Endothelial cell (in vitro differentiated cells): ENCODE results near the gene UBXN10. TPM values are rescaled to one million over a fixed set of nuclear protein-coding genes. Genes with fewer than 3 reads are reported as not detected.

Experiments
- DNase-seq: peaks from one replicate; pipeline ENCODE4 v3.0.0; 2021; ENCODE audit warnings: low spot score
- H3K27ac Mint-ChIP-seq: one replicate; pipeline ENCODE4 v1.8.0; 2021; ENCODE audit warnings: mixed read lengths, inconsistent platforms; ENCODE audit not compliant: unreplicated experiment
- H3K27me3 Mint-ChIP-seq: one replicate; pipeline ENCODE4 v1.8.0; 2021; ENCODE audit warnings: mild to moderate bottlenecking, moderate library complexity, mixed read lengths, inconsistent platforms; ENCODE audit not compliant: unreplicated experiment
- H3K36me3 Mint-ChIP-seq: one replicate; pipeline ENCODE4 v1.8.0; 2021; ENCODE audit warnings: mild to moderate bottlenecking, low read depth, mixed read lengths, inconsistent platforms; ENCODE audit not compliant: unreplicated experiment
- H3K4me1 Mint-ChIP-seq: one replicate; pipeline ENCODE4 v1.8.0; 2021; ENCODE audit warnings: mild to moderate bottlenecking, mixed read lengths, inconsistent platforms; ENCODE audit not compliant: unreplicated experiment
- H3K4me3 Mint-ChIP-seq: one replicate; pipeline ENCODE4 v1.8.0; 2021; ENCODE audit warnings: mild to moderate bottlenecking, mixed read lengths, inconsistent platforms; ENCODE audit not compliant: unreplicated experiment
- H3K9me3 Mint-ChIP-seq: one replicate; pipeline ENCODE4 v1.8.0; 2021; ENCODE audit warnings: mixed read lengths, inconsistent platforms; ENCODE audit not compliant: unreplicated experiment
- total RNA-seq: library from RNA; stranded (reverse); fragmentation: NEBNext Ultra II Directional; extraction: Animal tissue kit (Norgen Biotek cat#: 25700); gene quantifications from one replicate; pipeline ENCODE4 v1.2.1, GENCODE V29; 2021; ENCODE audit not compliant: unreplicated experiment
- TF ChIP-seq, protein P1 (sequence below): fragments of 200-600 bp; sonication (generic); IDR thresholded peaks from one replicate; pipeline ENCODE4 v1.5.0; 2021; ENCODE audit warnings: antibody characterized with exemption; ENCODE audit not compliant: unreplicated experiment

UBXN10 gene
- total RNA-seq, 1 donor from 2014 or later, result 0.13 TPM

DNA sequence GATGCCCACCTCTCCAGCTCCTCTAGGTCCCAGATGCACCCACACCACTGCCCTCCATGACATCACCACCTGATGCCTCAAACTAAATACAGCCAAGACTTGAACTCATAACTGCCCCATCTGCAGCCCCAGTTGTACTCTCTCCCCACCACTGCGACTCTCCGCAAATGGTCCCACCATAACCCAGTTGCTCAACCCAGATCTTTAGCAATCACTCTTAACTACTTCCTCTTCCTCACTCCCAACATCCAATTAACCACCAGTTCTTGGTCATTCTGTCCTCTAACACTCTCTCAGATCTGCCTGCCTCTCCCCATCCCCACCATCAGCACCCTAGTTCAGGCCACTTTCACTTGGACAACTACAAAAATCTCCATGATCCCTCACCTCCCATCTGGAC is 37.2 kb downstream of the UBXN10 start:
- no peaks in the 10 kb centered on the region for H3K4me1 Mint-ChIP-seq
- H3K4me3 Mint-ChIP-seq, result no peak overlapping the region
- no peaks in the 10 kb centered on the region for H3K9me3 Mint-ChIP-seq
- H3K27ac Mint-ChIP-seq, result peak overlapping the region; percentile 2
- H3K27me3 Mint-ChIP-seq, result peaks cover 1% of the 10 kb centered on the region
- TF ChIP-seq, protein P1, sequence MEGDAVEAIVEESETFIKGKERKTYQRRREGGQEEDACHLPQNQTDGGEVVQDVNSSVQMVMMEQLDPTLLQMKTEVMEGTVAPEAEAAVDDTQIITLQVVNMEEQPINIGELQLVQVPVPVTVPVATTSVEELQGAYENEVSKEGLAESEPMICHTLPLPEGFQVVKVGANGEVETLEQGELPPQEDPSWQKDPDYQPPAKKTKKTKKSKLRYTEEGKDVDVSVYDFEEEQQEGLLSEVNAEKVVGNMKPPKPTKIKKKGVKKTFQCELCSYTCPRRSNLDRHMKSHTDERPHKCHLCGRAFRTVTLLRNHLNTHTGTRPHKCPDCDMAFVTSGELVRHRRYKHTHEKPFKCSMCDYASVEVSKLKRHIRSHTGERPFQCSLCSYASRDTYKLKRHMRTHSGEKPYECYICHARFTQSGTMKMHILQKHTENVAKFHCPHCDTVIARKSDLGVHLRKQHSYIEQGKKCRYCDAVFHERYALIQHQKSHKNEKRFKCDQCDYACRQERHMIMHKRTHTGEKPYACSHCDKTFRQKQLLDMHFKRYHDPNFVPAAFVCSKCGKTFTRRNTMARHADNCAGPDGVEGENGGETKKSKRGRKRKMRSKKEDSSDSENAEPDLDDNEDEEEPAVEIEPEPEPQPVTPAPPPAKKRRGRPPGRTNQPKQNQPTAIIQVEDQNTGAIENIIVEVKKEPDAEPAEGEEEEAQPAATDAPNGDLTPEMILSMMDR, result no peak
- H3K36me3 Mint-ChIP-seq, result no peaks in the 10 kb centered on the region
- no peak for DNase-seq

DNA sequence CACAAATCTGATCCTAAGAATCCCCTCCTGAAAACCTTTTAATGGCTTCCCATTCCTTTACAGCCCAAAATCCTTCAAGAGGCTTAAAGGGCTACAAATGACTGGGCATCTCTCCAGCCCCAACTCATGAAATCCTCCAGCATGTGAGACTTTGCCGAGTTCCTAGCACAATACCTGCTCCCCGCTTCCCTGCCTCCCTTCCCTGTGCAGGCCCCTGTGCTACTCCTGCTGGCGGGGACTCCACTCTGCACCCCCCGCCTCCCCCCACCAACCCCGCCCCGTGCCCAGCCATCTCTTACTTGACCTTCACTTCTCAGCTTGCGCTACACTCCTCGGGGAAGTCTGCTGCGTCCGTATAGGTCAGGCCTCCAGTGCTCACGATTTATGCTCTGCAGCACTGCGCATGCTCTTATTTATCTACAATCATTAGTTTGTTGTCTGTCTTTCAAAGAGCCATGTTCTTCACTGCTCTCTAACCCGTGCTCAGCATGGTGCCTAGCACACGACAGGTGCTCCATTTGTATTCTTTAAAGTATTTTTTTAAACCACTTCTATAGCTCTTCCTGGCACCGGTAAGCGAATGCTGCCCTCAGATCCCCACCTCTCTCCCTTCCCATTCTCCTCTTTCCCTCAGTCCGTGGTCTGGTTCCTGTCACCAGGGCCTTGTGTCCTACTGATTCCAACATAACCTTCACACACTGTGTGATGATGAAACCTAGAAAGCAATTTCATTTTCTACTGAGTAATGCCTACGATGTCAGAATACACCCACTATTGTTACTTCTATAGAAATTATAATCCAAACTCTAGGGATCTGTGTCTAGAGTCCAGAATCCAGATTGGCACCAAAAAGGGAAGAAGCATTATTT is 37.9 kb downstream of the UBXN10 start:
- TF ChIP-seq, protein P1, result no peak
- Mint-ChIP-seq H3K27me3 (peaks cover 1% of the 10 kb centered on the region), H3K9me3 (no peaks in the 10 kb centered on the region), H3K4me1 (no peaks in the 10 kb centered on the region), H3K36me3 (no peaks in the 10 kb centered on the region), H3K4me3 (no peak overlapping the region), H3K27ac (no peak overlapping the region)
- DNase-seq, result no peak

DNA sequence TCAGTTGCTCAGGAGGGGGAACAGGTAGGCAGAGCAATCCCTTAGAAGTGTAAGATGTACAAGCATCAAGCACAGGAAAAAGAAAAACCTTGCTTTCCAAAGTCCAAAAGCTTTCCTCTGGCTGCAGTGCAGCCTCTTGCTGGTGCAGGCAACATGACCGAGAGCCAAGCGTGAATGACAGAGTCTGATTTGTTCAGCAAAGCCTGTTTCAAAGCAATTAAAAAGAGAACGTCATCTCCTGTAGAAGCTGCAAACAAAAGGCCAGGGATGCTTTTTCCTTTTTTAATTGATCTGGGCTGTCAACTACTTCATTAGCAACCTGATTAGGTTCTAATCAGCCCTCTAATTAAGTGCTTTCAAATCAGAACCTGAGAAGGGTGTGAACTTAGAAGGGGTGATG is 38.6 kb downstream of the UBXN10 start:
- H3K27ac Mint-ChIP-seq, result no peak overlapping the region
- no peak overlapping the region for H3K4me3 Mint-ChIP-seq
- H3K4me1 Mint-ChIP-seq, result no peaks in the 10 kb centered on the region
- DNase-seq, result no peak
- no peaks in the 10 kb centered on the region for H3K9me3 Mint-ChIP-seq
- H3K27me3 Mint-ChIP-seq, result peaks cover 1% of the 10 kb centered on the region
- TF ChIP-seq, protein P1, result no peak
- no peaks in the 10 kb centered on the region for H3K36me3 Mint-ChIP-seq

DNA sequence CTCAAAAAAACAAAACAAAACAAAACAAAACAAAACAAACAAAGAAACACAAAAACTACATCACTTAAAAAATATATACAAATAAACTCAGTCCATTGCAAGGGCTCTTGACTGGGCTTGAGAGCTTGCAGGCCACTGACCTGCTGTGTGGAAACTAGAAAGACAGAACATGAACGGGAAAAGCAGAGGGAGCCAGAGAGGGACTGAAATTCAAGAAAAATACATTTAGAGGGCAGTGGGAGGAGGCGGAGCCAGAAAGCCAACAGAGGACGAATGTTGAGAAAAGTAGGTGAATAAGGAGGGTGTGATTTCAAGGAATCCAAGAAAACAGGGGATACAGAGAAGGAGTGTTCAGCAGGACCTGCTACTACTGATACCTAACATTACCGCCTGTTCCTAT is 41.8 kb downstream of the UBXN10 start:
- H3K4me3 Mint-ChIP-seq, result no peak overlapping the region
- TF ChIP-seq, protein P1, result no peak
- no peaks in the 10 kb centered on the region for H3K4me1 Mint-ChIP-seq
- no peaks in the 10 kb centered on the region for H3K36me3 Mint-ChIP-seq
- peaks cover 1% of the 10 kb centered on the region for H3K27me3 Mint-ChIP-seq
- DNase-seq, result no peak
- no peaks in the 10 kb centered on the region for H3K9me3 Mint-ChIP-seq
- H3K27ac Mint-ChIP-seq, result no peak overlapping the region

DNA sequence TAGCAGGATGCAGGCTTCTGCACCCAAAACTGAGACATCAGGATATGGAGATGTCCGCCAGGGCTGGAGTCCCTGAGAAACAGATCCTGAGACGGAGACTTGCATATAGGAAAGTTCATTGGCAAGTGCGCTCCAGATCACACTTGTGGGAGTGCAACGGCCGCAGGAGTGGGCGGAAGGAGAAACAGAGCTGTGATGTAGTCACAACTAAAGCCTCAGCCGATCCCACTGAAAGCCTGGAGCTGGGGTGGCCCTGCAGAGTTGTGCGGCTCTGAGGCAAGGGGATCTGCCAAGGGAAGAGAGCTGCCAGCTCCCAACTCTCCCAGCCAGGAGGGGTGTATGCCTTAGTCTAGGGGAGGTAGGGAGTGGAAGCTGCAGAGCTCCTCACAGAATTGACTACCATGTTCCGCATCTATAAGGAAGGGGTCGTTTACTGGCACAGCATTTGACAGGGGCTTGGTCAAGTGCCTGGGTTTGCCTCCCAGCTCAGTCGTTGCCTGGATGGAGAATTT is 42.5 kb downstream of the UBXN10 start:
- no peaks in the 10 kb centered on the region for H3K36me3 Mint-ChIP-seq
- H3K4me3 Mint-ChIP-seq, result no peak overlapping the region
- no peak overlapping the region for H3K27ac Mint-ChIP-seq
- H3K9me3 Mint-ChIP-seq, result no peaks in the 10 kb centered on the region
- H3K4me1 Mint-ChIP-seq, result no peaks in the 10 kb centered on the region
- DNase-seq, result no peak
- TF ChIP-seq, protein P1, result no peak
- peaks cover 1% of the 10 kb centered on the region for H3K27me3 Mint-ChIP-seq
